Measurements from ENCODE around the gene LSM2. TPM values are rescaled to one million over a fixed set of nuclear protein-coding genes. Genes with fewer than 3 reads are reported as not detected.

LSM2 gene
- total and polyA plus RNA-seq, 8 donors = 11.0 to 27.3 (median 21.4) TPM

DNA sequence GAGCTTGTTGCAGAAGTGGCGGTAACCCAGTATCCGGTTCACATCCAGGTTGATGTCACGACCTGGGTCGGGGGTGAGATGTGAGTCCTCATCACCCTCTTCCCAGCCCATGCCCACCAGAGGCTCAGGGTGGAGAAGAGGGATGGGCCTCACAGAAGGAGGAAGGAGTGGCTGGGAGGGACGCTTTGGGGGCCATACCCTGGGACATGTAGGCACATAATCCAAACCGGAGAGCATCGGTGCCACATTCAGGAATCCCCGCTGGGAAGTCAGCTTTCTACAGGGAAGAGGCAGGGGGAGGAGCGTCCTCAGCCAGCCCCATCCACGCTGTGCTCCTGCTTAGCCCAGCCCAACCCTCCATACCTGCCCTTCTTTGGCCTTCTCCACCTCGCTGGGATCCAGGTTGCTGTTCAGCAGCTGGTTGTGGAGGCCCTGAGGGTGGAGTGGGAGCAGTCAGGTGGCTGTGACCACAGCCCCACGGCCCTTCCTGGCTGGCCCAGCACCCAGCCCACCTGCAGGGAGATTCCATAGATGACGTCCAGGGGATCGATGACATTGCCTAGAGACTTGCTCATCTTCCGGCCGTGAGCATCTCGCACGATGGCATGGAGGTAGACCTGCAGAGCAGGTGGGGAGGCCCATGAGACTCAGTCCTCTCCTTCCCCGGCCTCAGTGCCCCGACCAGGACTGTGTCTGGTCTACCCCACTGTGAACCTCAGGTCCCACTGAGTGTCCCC is 26.1 kb downstream of the LSM2 start:
- Histone ChIP-seq H3K27ac (no peak overlapping the region), H3K4me1 (peaks cover 5 to 8% (median 6%) of the 10 kb centered on the region in 3 donors), H3K9me3 (no peaks in the 10 kb centered on the region), H3K36me3 (peaks cover 0 to 43% (median 32%) of the 10 kb centered on the region in 3 donors), H3K4me3 (no peak overlapping the region), H3K27me3 (no peaks in the 10 kb centered on the region)
- FAIRE-seq (no peak), DNase-seq (peak in 1 of 6 donors; percentile 54), ATAC-seq (no peak)
- TF ChIP-seq, protein P1, sequence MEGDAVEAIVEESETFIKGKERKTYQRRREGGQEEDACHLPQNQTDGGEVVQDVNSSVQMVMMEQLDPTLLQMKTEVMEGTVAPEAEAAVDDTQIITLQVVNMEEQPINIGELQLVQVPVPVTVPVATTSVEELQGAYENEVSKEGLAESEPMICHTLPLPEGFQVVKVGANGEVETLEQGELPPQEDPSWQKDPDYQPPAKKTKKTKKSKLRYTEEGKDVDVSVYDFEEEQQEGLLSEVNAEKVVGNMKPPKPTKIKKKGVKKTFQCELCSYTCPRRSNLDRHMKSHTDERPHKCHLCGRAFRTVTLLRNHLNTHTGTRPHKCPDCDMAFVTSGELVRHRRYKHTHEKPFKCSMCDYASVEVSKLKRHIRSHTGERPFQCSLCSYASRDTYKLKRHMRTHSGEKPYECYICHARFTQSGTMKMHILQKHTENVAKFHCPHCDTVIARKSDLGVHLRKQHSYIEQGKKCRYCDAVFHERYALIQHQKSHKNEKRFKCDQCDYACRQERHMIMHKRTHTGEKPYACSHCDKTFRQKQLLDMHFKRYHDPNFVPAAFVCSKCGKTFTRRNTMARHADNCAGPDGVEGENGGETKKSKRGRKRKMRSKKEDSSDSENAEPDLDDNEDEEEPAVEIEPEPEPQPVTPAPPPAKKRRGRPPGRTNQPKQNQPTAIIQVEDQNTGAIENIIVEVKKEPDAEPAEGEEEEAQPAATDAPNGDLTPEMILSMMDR (IDR thresholded peaks at IDR 0.05) = no peak
- 85 to 90% methylated on average over 20 of the region's 20 CpGs for WGBS, 2 donors
- intact Hi-C loops (cut with DNase I) = no loop called here

DNA sequence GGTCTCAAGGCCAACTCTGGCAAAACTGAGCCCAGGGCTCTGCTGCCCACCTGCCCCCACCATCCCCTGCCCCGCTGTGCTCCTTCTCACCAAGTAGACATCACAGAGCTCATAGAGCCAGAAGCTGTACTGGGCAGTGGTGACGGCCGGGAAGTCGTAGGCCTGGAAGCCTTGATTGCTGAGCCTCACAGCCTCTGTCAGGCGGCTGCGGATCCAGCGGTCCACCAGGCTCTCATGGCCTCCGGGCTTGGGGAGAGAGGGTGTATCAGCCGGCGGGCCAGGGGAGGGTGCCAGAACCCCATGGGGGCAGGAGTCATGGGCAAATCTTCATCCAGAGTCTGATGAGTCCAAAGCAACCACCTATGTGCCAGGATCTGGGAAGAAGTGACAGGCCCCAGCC is 26.9 kb downstream of the LSM2 start:
- TF ChIP-seq, protein P1 (IDR thresholded peaks at IDR 0.05) = no peak
- intact Hi-C loops (cut with DNase I) = loop anchor here in 1 of 3 donors (10.0 kb wide), 1 partner anchor 55 kb away; no protein-coding TSS in a partner anchor

DNA sequence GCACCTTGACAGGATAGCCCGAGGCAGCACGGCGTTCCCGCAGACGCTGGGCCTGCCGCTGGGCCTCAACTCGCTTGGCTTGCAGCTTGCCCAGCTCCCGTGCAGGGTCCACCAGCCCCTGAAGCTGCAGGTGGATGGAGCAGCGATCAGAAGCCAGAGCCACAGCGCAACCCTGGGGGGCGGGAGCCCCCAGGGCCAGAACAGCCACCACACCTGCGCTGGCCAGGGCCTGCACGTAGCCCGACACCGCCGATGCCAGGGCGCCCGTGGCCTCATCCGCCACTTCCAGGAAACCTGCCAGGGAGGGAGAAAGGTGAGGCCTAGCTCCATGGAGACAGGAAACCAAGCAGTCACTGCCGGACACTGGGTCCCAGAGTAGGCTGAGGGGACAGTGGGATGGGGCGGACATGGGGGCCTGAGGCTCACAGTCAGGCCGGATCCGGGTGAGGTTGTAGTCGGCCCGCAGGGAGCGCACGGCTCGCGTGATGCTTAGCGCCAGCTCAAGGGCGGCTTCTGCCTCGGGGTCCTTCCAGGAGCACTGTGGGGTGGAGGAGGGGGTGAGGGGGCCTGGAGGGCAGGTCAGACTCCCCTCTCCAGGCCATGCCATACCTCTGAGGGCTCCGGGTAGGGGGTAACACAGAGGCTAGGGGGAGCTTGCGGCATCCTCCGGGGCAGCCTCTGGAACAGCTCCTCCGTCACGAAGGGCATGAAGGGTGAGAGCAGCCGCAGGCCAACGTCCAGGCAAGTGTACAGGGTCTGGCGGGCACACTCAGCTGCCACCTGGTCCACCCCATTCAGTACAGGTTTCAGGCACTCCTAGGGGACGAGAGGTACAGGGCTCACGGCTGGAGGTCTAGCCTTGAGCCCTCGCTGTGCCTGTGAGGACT is 27.5 kb downstream of the LSM2 start:
- Histone ChIP-seq H3K36me3 (peaks cover 0 to 32% (median 30%) of the 10 kb centered on the region in 3 donors), H3K27ac (no peak overlapping the region), H3K27me3 (no peaks in the 10 kb centered on the region), H3K9me3 (no peaks in the 10 kb centered on the region), H3K4me1 (peaks cover 5 to 8% (median 6%) of the 10 kb centered on the region in 3 donors), H3K4me3 (no peak overlapping the region)
- TF ChIP-seq, protein P1 (IDR thresholded peaks at IDR 0.05) = no peak
- FAIRE-seq (no peak), ATAC-seq (no peak), DNase-seq (peak in 1 of 6 donors; percentile 77)
- intact Hi-C loops (cut with DNase I) = loop anchor here in 1 of 3 donors (10.0 kb wide), 1 partner anchor 56 kb away; no protein-coding TSS in a partner anchor
- WGBS, 2 donors = 89 to 93% methylated on average over 40 to 43 of the region's 43 CpGs

More for the DNA sequence above, 26.9 kb downstream of the LSM2 start:
- Histone ChIP-seq H3K9me3 (no peaks in the 10 kb centered on the region), H3K4me3 (no peak overlapping the region), H3K27me3 (no peaks in the 10 kb centered on the region), H3K36me3 (peaks cover 0 to 36% (median 32%) of the 10 kb centered on the region in 3 donors), H3K27ac (no peak overlapping the region), H3K4me1 (peaks cover 5 to 8% (median 6%) of the 10 kb centered on the region in 3 donors)
- 92 to 95% methylated on average over 10 of the region's 10 CpGs for WGBS, 2 donors
- FAIRE-seq (no peak), ATAC-seq (no peak), DNase-seq (peak in 1 of 6 donors; percentile 73)

DNA sequence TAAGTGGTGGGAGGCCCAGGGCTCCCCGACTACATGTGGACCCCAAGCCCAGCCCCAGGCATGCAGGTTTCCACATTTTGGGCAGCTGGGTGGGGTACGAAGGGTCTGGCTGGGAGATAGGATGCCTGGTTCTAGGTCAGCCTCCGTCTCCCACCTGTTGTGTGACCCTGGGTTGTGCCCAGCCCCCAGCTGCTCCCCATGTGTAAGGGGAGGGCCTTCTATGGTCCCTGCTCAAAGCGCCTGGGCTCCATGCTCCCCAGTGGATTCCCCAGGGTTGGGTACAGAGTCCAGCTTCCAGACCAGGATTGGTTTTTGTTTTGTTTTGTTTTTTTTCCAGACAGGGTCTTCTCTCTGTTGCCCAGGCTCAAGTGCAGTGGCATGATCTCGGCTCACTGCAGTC is 28.6 kb downstream of the LSM2 start:
- Histone ChIP-seq H3K4me1 (peaks cover 5 to 8% (median 6%) of the 10 kb centered on the region in 3 donors), H3K4me3 (no peak overlapping the region), H3K36me3 (peaks cover 0 to 32% (median 25%) of the 10 kb centered on the region in 3 donors), H3K27me3 (no peaks in the 10 kb centered on the region), H3K27ac (no peak overlapping the region), H3K9me3 (no peaks in the 10 kb centered on the region)
- WGBS, 2 donors = 86 to 96% methylated on average over 5 of the region's 5 CpGs
- no peak for FAIRE-seq
- intact Hi-C loops (cut with DNase I) = loop anchor here in 1 of 3 donors (10.0 kb wide), 1 partner anchor 57 kb away; no protein-coding TSS in a partner anchor
- no peak for ATAC-seq
- DNase-seq = peak in 1 of 6 donors; percentile 47
- TF ChIP-seq, protein P1 (IDR thresholded peaks at IDR 0.05) = no peak
